GM06990 (cell line): ENCODE results near the gene RBM34.
"Not testable (repeated sequence)": the region's sequence is repeated elsewhere in the genome, so short reads cannot be mapped to it uniquely, and the experiment has no call there.

Experiments
- DNase-seq: peaks from one replicate; pipeline ENCODE4 v3.0.0-alpha.2; 2011; ENCODE audit not compliant: insufficient read length; ENCODE audit errors: extremely low read depth
- H3K27me3 ChIP-seq: replicated peaks from 2 replicates; pipeline ENCODE4 v1.6.0; 2011; ENCODE audit warnings: low read length; ENCODE audit not compliant: control insufficient read depth, insufficient read depth
- H3K36me3 ChIP-seq: 2 replicates; pipeline ENCODE4 v1.5.1; 2011; ENCODE audit warnings: low read length; ENCODE audit not compliant: control insufficient read depth, insufficient read depth
- H3K4me3 ChIP-seq: replicated peaks from 2 replicates; pipeline ENCODE4 v1.5.1; 2011; ENCODE audit warnings: low read depth, mild to moderate bottlenecking, control low read depth, low read length
- TF ChIP-seq, protein P1 (sequence below): IDR thresholded peaks from 2 replicates; pipeline ENCODE4 v1.5.1; 2011; ENCODE audit warnings: low read length, control low read depth, mild to moderate bottlenecking, inconsistent platforms; ENCODE audit not compliant: insufficient read depth, poor library complexity, severe bottlenecking

Gene RBM34

DNA sequence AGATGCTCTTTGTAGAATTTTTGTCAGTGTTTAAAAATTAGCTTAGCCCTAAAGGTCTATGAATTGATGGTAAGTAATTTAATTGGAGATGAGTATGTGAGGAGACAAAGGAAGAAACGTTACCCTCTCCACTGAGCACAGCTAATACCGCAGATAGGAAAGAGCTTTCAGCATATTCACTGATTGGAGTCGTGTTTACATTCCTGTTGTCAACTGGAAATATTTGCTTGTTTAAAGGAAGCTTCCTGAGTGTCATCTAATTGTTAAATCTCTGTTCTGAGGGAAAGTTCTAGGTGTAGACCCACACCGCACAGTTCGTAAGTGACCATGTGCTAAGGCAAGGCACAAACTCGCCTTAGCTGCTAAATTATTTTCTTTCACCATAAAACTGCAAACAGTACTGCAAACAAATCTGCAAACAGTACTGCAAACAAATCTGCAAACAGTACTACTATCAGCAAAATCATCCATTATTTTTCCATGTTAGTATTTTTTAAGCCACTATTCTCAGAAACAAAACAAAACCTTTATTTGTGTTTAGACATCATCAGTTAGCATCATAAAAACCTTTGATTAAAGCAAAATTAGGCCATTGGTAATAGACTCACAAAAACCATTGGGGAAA is 65.0 kb downstream of the RBM34 start:
- H3K4me3 ChIP-seq = no peak overlapping the region
- DNase-seq = no peak
- no peaks in the 10 kb centered on the region for H3K36me3 ChIP-seq
- TF ChIP-seq, protein P1, sequence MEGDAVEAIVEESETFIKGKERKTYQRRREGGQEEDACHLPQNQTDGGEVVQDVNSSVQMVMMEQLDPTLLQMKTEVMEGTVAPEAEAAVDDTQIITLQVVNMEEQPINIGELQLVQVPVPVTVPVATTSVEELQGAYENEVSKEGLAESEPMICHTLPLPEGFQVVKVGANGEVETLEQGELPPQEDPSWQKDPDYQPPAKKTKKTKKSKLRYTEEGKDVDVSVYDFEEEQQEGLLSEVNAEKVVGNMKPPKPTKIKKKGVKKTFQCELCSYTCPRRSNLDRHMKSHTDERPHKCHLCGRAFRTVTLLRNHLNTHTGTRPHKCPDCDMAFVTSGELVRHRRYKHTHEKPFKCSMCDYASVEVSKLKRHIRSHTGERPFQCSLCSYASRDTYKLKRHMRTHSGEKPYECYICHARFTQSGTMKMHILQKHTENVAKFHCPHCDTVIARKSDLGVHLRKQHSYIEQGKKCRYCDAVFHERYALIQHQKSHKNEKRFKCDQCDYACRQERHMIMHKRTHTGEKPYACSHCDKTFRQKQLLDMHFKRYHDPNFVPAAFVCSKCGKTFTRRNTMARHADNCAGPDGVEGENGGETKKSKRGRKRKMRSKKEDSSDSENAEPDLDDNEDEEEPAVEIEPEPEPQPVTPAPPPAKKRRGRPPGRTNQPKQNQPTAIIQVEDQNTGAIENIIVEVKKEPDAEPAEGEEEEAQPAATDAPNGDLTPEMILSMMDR = no peak
- no peaks in the 10 kb centered on the region; the same call in 1 of the 2 replicates for H3K27me3 ChIP-seq

DNA sequence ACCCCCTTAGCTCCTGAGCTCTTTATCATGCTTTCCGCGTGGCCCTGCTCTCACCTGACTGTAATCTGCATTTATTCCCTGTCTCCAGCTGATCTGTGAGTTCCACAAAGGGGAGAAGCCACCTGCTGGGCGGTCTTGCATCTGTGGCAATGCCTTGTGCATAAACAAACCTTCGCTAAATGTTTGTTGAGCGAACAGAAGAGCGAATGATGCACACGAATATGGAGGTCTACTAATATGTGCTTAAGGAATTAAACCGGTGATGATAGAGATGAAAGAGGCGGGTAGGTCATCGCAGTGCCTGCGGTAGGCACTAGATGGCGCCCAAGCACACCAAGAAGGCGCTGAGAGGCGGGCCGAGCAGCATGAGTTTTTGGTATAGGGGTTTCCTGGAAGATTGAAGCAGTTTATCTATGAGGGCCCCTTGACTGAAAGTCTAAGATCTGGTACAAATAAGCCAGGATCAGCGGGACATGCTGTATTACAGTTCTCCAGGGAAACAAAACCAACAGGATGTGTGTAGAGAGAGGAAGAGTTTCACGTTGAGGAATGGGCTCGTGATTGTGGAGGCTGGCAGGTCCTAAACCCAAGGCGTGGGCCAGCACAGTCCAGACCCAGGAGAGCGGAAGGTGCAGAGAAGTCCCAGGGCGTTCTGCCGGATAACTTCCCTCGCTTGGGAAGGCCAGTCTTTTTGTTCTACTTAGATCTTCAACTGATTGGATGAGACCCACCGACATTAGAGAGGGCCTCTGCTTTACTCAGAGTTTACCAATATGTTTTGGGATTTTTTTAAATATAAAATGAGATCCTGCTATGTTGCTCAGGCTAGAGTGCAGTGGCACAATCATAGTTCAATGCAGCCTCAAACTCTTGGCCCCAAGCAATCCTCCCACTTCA is 67.1 kb downstream of the RBM34 start:
- DNase-seq = peak; percentile 61
- no peaks in the 10 kb centered on the region for H3K36me3 ChIP-seq
- TF ChIP-seq, protein P1 = peak; percentile 95
- no peak overlapping the region for H3K4me3 ChIP-seq
- H3K27me3 ChIP-seq = no peaks in the 10 kb centered on the region; the same call in 1 of the 2 replicates

DNA sequence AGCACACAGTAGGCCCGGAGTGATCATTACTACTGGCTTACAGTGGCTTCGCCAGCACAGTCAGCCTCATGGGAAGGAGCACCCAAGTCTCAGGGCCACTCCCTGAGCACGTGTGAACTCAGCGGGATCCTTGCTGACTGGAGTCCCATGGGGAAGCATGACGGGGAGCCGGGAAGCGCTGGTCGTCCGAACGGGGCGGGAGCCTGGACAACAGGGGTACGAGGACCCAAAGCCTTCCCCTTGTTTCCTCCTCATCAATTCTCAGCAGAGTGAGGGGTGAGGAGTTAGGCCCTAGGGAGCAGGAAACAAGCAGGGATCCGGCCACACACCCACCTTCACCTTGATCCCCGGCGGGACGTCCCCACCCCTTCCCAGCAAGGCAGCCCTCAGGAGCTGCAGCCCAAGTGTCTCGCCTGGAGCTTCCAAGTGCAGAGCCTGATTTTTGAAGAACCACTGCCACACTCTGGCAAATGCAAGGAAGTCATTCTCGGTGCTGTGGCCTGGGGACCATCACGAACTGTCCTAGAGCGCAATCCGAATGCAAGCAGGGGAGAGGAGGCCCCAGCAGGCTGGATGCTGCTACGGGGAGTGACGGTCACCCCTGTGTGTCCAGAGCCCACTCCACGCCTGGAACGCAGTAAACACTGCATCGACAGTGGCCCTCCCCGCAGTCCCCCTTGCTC is 67.9 kb downstream of the RBM34 start:
- no peaks in the 10 kb centered on the region for H3K36me3 ChIP-seq
- DNase-seq = no peak
- H3K27me3 ChIP-seq = no peaks in the 10 kb centered on the region; the same call in 1 of the 2 replicates
- TF ChIP-seq, protein P1 = no peak
- no peak overlapping the region for H3K4me3 ChIP-seq

DNA sequence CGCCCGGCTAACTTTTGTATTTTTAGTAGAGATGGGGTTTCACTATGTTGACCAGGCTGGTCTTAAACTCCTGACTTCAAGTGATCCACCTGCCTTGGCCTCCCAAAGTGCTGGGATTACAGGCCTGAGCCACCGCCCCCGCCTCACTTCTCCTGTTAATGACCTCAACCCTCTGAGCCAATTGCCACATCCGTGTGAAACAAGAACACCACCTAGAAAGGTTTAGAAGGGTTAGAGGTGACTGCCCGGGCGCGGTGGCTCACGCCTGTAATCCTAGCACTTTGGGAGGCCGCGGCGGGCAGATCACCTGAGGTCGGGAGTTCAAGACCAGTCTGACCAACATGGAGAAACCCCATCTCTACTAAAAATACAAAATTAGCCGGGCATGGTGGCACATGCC is 68.6 kb downstream of the RBM34 start:
- H3K4me3 ChIP-seq, DNase-seq, H3K27me3 ChIP-seq, H3K36me3 ChIP-seq: not testable (repeated sequence)

DNA sequence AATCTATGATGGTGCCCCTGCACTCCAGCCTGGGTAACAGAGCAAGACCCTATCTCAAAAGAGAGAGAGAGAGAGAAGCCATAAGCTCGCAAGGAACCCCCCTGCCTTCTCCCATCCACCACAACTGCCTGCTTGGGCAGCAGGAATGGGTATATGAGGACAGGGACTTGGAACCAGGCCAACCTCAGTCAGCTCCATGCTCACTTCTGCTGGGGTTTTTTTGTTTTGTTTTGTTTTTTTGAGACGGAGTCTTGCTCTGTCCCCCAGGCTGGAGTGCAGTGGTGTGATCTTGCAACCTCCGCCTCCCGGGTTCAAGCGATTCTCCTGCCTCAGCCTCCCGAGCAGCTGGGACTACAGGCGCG is 69.0 kb downstream of the RBM34 start:
- not testable (repeated sequence) for H3K4me3 ChIP-seq, H3K27me3 ChIP-seq, H3K36me3 ChIP-seq, DNase-seq

DNA sequence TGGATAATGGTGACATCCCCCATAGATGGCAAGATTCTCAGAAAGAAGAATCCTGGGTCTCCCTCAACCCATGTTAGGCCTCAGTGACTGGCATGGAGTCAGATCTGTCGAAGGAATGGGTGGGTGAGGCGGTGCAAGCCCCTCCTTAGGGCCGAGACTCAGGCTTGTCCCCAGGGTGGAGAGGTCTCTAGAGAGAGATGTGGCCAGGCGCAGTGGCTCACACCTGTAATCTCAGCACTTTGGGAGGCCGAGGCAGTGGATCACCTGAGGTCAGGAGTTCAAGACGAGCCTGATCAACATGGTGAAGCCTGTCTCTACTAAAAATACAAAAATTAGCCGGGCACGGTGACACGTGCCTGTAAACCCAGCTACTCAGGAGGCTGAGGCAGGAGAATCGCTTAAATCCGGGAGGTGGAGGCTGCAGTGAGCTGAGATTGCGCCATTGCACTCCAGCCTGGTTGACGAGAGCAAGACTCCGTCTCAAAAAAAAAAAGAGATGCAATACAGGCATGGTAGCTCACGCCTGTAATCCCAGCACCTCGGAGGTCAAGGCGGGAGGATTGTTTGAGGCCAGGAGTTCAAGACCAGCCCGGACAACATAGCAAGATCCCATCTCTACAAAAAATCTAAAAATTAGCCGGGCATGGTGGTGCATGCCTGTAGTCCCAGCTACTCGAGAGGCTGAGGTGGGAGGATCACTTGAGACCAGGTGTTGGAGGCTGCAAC is 69.6 kb downstream of the RBM34 start:
- H3K4me3 ChIP-seq, H3K36me3 ChIP-seq, DNase-seq, H3K27me3 ChIP-seq: not testable (repeated sequence)
